GM12878 (cell line): ENCODE data around the gene GAB3. TPM values are rescaled to one million over a fixed set of nuclear protein-coding genes. Genes with fewer than 3 reads are reported as not detected.

Experiments
- ATAC-seq: fragments of 200-7000 bp; cut with Tn5 transposase; 3 replicates; pipeline ENCODE4 v1.9.1; 2020; ENCODE audit warnings: mild to moderate bottlenecking, moderate library complexity
- BruUV-seq: library from RNA; stranded (reverse); fragments of 400-500 nt; replicated peaks from 2 replicates; lab custom pipeline; 2021; lab: Mats Ljungman, UMichigan
- CTCF ChIA-PET: fragments of 300-600 bp; sonication (Branson Sonifier 250); formaldehyde crosslinking; extraction: SDS; loops from one replicate; lab custom pipeline; 2021; ENCODE audit warnings: inconsistent platforms; lab: Yijun Ruan, JAX
- POLR2A ChIA-PET: fragments of 350-600 bp; formaldehyde crosslinking; extraction: SDS; loops from one replicate; lab custom pipeline; 2021; ENCODE audit warnings: inconsistent platforms; lab: Charles Lee
- RAD21 ChIA-PET: fragments of 300-600 bp; sonication (Branson Sonifier 250); formaldehyde crosslinking; loops from one replicate; lab custom pipeline; 2023; ENCODE audit warnings: antibody characterized with exemption; ENCODE audit not compliant: unreplicated experiment; lab: Charles Lee
- SMC1A ChIA-PET: fragments of 300-600 bp; sonication (Branson Sonifier 250); formaldehyde crosslinking; loops from one replicate; lab custom pipeline; 2023; ENCODE audit not compliant: unreplicated experiment, uncharacterized antibody; lab: Charles Lee
- DNase-seq: peaks from one replicate; pipeline ENCODE4 v3.0.0-alpha.2; 2011; ENCODE audit warnings: low read depth, low spot score
- FAIRE-seq: peaks from 3 replicates; lab custom pipeline; 2011; peaks lifted over from hg19 to GRCh38; lab: Jason Lieb, UNC
- H2AFZ ChIP-seq: 2 replicates; pipeline ENCODE4 v1.6.0; 2011; ENCODE audit warnings: low read depth, low read length, control low read depth; ENCODE audit not compliant: control insufficient read depth
- H3K27ac ChIP-seq: 2 replicates; pipeline ENCODE4 v1.5.1; 2011; ENCODE audit warnings: control low read depth; ENCODE audit not compliant: control insufficient read depth, insufficient read depth
- H3K27me3 ChIP-seq, 2 experiments: replicated peaks in 1 of 2; 2 replicates each; pipeline versions ENCODE4 v1.6.0 to v1.6.1; 2011; ENCODE audit warnings: low read length in 1 of 2; ENCODE audit not compliant: control insufficient read depth in 2 of 2, insufficient read depth in 2 of 2
- H3K36me3 ChIP-seq, 2 experiments: 2 replicates each; pipeline ENCODE4 v1.5.1; 2011; ENCODE audit warnings: low read length in 1 of 2; ENCODE audit not compliant: control insufficient read depth in 2 of 2, insufficient read depth in 2 of 2
- H3K4me1 ChIP-seq: 2 replicates; pipeline ENCODE4 v1.6.1; 2011; ENCODE audit warnings: mild to moderate bottlenecking, low read length, moderate library complexity, mixed read lengths; ENCODE audit not compliant: control insufficient read depth, insufficient read depth
- H3K4me2 ChIP-seq: 2 replicates; pipeline ENCODE4 v1.6.0; 2011; ENCODE audit warnings: control low read depth; ENCODE audit not compliant: control insufficient read depth, insufficient read depth
- H3K4me3 ChIP-seq: fragments of 200-600 bp; sonication (generic); 2 replicates; pipeline ENCODE4 v1.5.1; 2016
- H3K79me2 ChIP-seq: 2 replicates; pipeline ENCODE4 v1.6.0; 2011; ENCODE audit warnings: low read length; ENCODE audit not compliant: control insufficient read depth, insufficient read depth
- H3K9ac ChIP-seq: 2 replicates; pipeline ENCODE4 v1.8.0; 2011; ENCODE audit warnings: low read length, control low read depth, mixed read lengths; ENCODE audit not compliant: control insufficient read depth, insufficient read depth
- H3K9me3 ChIP-seq: replicated peaks from 3 replicates; pipeline ENCODE4 v1.5.1; 2011; ENCODE audit warnings: mild to moderate bottlenecking, low read length; ENCODE audit not compliant: control insufficient read depth, insufficient read depth
- H4K20me1 ChIP-seq: 2 replicates; pipeline ENCODE4 v1.6.0; 2011; ENCODE audit not compliant: control insufficient read depth, insufficient read depth
- BACH1 ChIP-seq: fragments of 450-650 bp; IDR thresholded peaks from 2 replicates; pipeline ENCODE4 v1.6.1; 2017; ENCODE audit warnings: mild to moderate bottlenecking, borderline replicate concordance
- EZH2 ChIP-seq: IDR thresholded peaks from 2 replicates; pipeline ENCODE4 v1.6.1; 2012; ENCODE audit warnings: low read depth, mild to moderate bottlenecking, control low read depth, inconsistent platforms, low read length, borderline replicate concordance; ENCODE audit not compliant: control insufficient read depth
- FOXK2 ChIP-seq: fragments of 450-650 bp; IDR thresholded peaks from 2 replicates; pipeline ENCODE4 v1.6.1; 2017; ENCODE audit warnings: mild to moderate bottlenecking, moderate library complexity
- KLF5 ChIP-seq: fragments of 450-650 bp; IDR thresholded peaks from 2 replicates; pipeline ENCODE4 v1.6.1; 2014; ENCODE audit warnings: mild to moderate bottlenecking; ENCODE audit not compliant: partially characterized antibody
- MEF2A ChIP-seq: IDR thresholded peaks from 2 replicates; pipeline ENCODE4 v1.6.1; 2011; ENCODE audit warnings: low read depth, mild to moderate bottlenecking, low read length, moderate library complexity; ENCODE audit not compliant: insufficient read depth
- NRF1 ChIP-seq: conservative IDR thresholded peaks from 2 replicates; pipeline ENCODE4 v1.6.1; 2011; ENCODE audit warnings: mild to moderate bottlenecking, low read depth, low read length, improper control_type of control experiment
- POLR2AphosphoS5 ChIP-seq: IDR thresholded peaks from 2 replicates; pipeline ENCODE4 v1.6.1; 2011; ENCODE audit warnings: mild to moderate bottlenecking, low read length, inconsistent platforms
- PRDM15 ChIP-seq: fragments of 450-650 bp; formaldehyde crosslinking; IDR thresholded peaks from 2 replicates; pipeline ENCODE4 v1.4.0; 2020; ENCODE audit warnings: mild to moderate bottlenecking, moderate library complexity
- RAD21 ChIP-seq: IDR thresholded peaks from 2 replicates; pipeline ENCODE4 v1.6.1; 2011; ENCODE audit warnings: mild to moderate bottlenecking, low read depth, low read length, moderate library complexity; ENCODE audit not compliant: insufficient read depth
- SMARCA5 ChIP-seq: fragments of 450-650 bp; IDR thresholded peaks from 2 replicates; pipeline ENCODE4 v1.6.1; 2017; ENCODE audit warnings: mild to moderate bottlenecking
- SRF ChIP-seq, 2 experiments: IDR thresholded peaks; 2 replicates each; pipeline ENCODE4 v1.6.1; 2011; ENCODE audit warnings: low read depth in 2 of 2, low read length in 2 of 2, mild to moderate bottlenecking in 1 of 2, moderate library complexity in 1 of 2
- USF1 ChIP-seq: IDR thresholded peaks from 2 replicates; pipeline ENCODE4 v1.6.1; 2011; ENCODE audit warnings: borderline replicate concordance, low read depth, mild to moderate bottlenecking, moderate library complexity, mixed read lengths, low read length; ENCODE audit not compliant: insufficient read depth; ENCODE audit errors: extremely low read length
- WRNIP1 ChIP-seq: IDR thresholded peaks from 2 replicates; pipeline ENCODE4 v1.6.1; 2011; ENCODE audit warnings: low read depth, low read length, improper control_type of control experiment, borderline replicate concordance
- ZNF622 ChIP-seq: fragments of 450-650 bp; IDR thresholded peaks from 2 replicates; pipeline ENCODE4 v1.6.1; 2017; ENCODE audit warnings: mild to moderate bottlenecking, inconsistent platforms
- WGBS: methylation state at CpG from one replicate; pipeline ENCODE4 v1.1.6; 2016; ENCODE audit warnings: low lambda C conversion rate; ENCODE audit not compliant: insufficient replicate concordance, insufficient coverage; ENCODE audit errors: missing lambda C conversion rate; 5-methylcytosine and 5-hydroxymethylcytosine counted together
- in situ Hi-C: fragments of 300-500 bp; cut with MboI; formaldehyde crosslinking; loops from 9 replicates; pipeline ENCODE4 v1.14.3; 2018; ENCODE audit warnings: mixed read lengths
- intact Hi-C: fragments of 100-400 bp; cut with micrococcal nuclease; formaldehyde crosslinking; loops from one replicate; pipeline ENCODE4 v1.14.2; 2022; ENCODE audit not compliant: unreplicated experiment
- polyA plus RNA-seq, 11 experiments: library from polyadenylated mRNA; depleted of rRNA in 4 of 11; unstranded in 6 of 11; stranded (reverse) in 5 of 11; fragments of >200 nt; fragmentation: Nextera tagmentation in 4 of 11; fragmentation: Illumina TruSeq in 1 of 11; extraction: Ambion mirVana in 4 of 11; extraction: Trizol in 1 of 11; gene quantifications; 1 replicate in 1 of 11; 2 replicates in 10 of 11; pipeline versions ENCODE4 v1.2.1 to v1.2.3, GENCODE V29; 2011 to 2016; ENCODE audit warnings: inconsistent platforms in 2 of 11, missing spikeins in 2 of 11, low read depth in 1 of 11
- total RNA-seq, 4 experiments: library from RNA; depleted of rRNA in 3 of 4; stranded (reverse); fragments of >200 nt in 3 of 4; fragmentation: Illumina TruSeq in 1 of 4; extraction: Trizol in 1 of 4; gene quantifications; 2 replicates each; pipeline versions ENCODE4 v1.2.1 to v1.2.3, GENCODE V29; 2013 to 2021

GAB3 gene
- total and polyA plus RNA-seq, 10 of the 15 experiments (the other 5 are each of a cell fraction or from before 2014, with no cell fraction given), result 0.10 to 2.0 (median 0.85) TPM

- no TSS peak for BruUV-seq
Measured at GRCh38 chrX:154655346-154655745, 95.5 kb downstream of the GAB3 start.

More at GRCh38 chrX:154655346-154655745, 95.5 kb downstream of the GAB3 start:
- ATAC-seq (no peak), DNase-seq (no peak), FAIRE-seq (no peak)
- 41% methylated on average over 6 of the region's 6 CpGs for WGBS
- no peak overlapping the region for H3K9ac ChIP-seq
- TF ChIP-seq SMARCA5 (no peak), FOXK2 (no peak), EZH2 (no peak), SRF (IDR thresholded peaks at IDR 0.05; ENCODE audit: low read depth in 2 of 2, low read length in 2 of 2) (no peak), POLR2AphosphoS5 (no peak), ZNF622 (no peak), BACH1 (no peak), USF1 (no peak), RAD21 (no peak), NRF1 (no peak), WRNIP1 (no peak), PRDM15 (CRISPR knock-in tag) (no peak), MEF2A (no peak), KLF5 (no peak)
- no peak overlapping the region for H3K4me3 ChIP-seq
- ChIA-PET RAD21 (no interaction called here), CTCF (no interaction called here), POLR2A (no interaction called here), SMC1A (no interaction called here)
- H4K20me1 ChIP-seq, result no peaks in the 10 kb centered on the region
- H2AFZ ChIP-seq, result no peak overlapping the region
- no peaks in the 10 kb centered on the region for H3K4me1 ChIP-seq
- no peaks in the 10 kb centered on the region for H3K27me3 ChIP-seq
- no peak overlapping the region for H3K27ac ChIP-seq
- H3K4me2 ChIP-seq, result no peak overlapping the region
- no peaks in the 10 kb centered on the region; the same call in 1 of the 3 replicates for H3K9me3 ChIP-seq
- H3K36me3 ChIP-seq, result no peaks in the 10 kb centered on the region
- H3K79me2 ChIP-seq, result no peaks in the 10 kb centered on the region
- in situ Hi-C loops, result no loop called here
- intact Hi-C loops, result no loop called here
